ENCODE data around the gene SOCS7.

- TF ChIP-seq ZNF274 (IDR thresholded peaks at IDR 0.05; ENCODE audit: low read depth, low read length) (no peak), SUZ12 (IDR thresholded peaks at IDR 0.05; ENCODE audit: extremely low read depth, insufficient read depth, insufficient read length) (no peak)
Observed at GRCh38 chr17:38439436-38439835, 87.8 kb downstream of the SOCS7 start.

All from NT2/D1 (cell line).